ENCODE data around the gene EMC7. TPM values are rescaled to one million over a fixed set of nuclear protein-coding genes. Genes with fewer than 3 reads are reported as not detected.

The EMC7 gene
- total RNA-seq, 1 experiment from 2014 or later, result 55.6 TPM

DNA sequence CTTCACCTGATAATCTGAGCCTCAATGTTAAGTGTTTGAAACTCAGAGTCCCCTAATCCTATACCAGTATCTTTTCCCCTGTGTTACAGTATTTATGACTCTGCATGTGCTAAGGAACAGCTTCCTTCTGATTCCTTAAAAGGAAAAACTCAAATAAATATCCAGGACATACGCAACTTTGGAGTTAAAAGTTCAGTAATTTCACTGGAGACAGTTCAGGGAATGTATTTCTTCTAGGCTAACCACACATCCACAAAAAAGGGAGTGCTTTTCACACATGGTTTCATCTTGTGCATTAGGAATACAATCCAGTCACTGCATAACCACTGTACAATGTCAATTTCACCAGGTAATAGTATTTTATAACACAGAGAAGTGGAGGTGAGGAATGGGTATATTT, 31.2 kb upstream of the EMC7 start:
- Histone ChIP-seq H4K5ac (ENCODE audit: insufficient read length, low read depth, low read length) (no peak overlapping the region), H3K9ac (ENCODE audit: extremely low read depth, insufficient read length, low read length) (no peak overlapping the region), H3K18ac (ENCODE audit: insufficient read length, low read depth, low read length) (no peak overlapping the region), H3K14ac (ENCODE audit: insufficient read depth, low read length) (no peak overlapping the region), H2BK20ac (ENCODE audit: low read depth, low read length, poor library complexity, severe bottlenecking) (no peak overlapping the region), H3K27me3 (ENCODE audit: insufficient read depth, low read length) (no peaks in the 10 kb centered on the region), H3K79me2 (ENCODE audit: insufficient read depth, low read length) (no peaks in the 10 kb centered on the region), H3K4me2 (ENCODE audit: insufficient read depth, insufficient read length, low read length) (no peak overlapping the region), H3K23ac (ENCODE audit: insufficient read length, low read depth, low read length) (no peak overlapping the region), H2AFZ (ENCODE audit: low read length) (no peak overlapping the region), H4K20me1 (ENCODE audit: control insufficient read depth, insufficient read depth, insufficient read length) (no peaks in the 10 kb centered on the region), H2BK15ac (ENCODE audit: low read depth, low read length) (no peak overlapping the region), H3T11ph (ENCODE audit: low read length) (no peak overlapping the region), H3K4ac (ENCODE audit: low read depth, low read length) (no peak overlapping the region), H3K4me1 (ENCODE audit: insufficient read depth, low read length) (no peaks in the 10 kb centered on the region), H4K91ac (ENCODE audit: insufficient read length, low read depth, low read length) (no peak overlapping the region), H2AK5ac (ENCODE audit: insufficient read length, low read length) (no peak overlapping the region), H2BK5ac (ENCODE audit: insufficient read length, low read length) (no peak overlapping the region), H3K27ac (ENCODE audit: insufficient read length, low read depth, low read length) (no peak overlapping the region), H2BK12ac (ENCODE audit: insufficient read length, low read depth, low read length) (no peak overlapping the region), H2BK120ac (ENCODE audit: low read depth, low read length, poor library complexity, severe bottlenecking) (no peak overlapping the region), H3K56ac (ENCODE audit: insufficient read length, low read depth, low read length) (no peak overlapping the region), H3K79me1 (ENCODE audit: insufficient read depth, low read depth, low read length, poor library complexity, severe bottlenecking) (no peaks in the 10 kb centered on the region), H3K9me3 (ENCODE audit: control insufficient read depth, low read depth, low read length) (no peaks in the 10 kb centered on the region), H3K23me2 (ENCODE audit: insufficient read length, low read depth, low read length, poor library complexity, severe bottlenecking) (no peaks in the 10 kb centered on the region), H4K8ac (replicated peaks; ENCODE audit: insufficient read length, low read depth, low read length) (no peak overlapping the region)
- H3K4me1 Mint-ChIP-seq, result peaks cover 6 to 7% of the 10 kb centered on the region in 2 experiments
- H3K4me3 Mint-ChIP-seq, result no peak overlapping the region
- no peak for DNase-seq
- H3K9me3 Mint-ChIP-seq, result no peaks in the 10 kb centered on the region
- H3K36me3 Mint-ChIP-seq (ENCODE audit: insufficient read depth in 1 of 3, low read depth in 3 of 3), result no peaks in the 10 kb centered on the region
- no CpG with 5 or more reads among the region's 1 CpG for WGBS (ENCODE audit: extremely low coverage, insufficient read length, low lambda C conversion rate)
- TF ChIP-seq, protein P1, sequence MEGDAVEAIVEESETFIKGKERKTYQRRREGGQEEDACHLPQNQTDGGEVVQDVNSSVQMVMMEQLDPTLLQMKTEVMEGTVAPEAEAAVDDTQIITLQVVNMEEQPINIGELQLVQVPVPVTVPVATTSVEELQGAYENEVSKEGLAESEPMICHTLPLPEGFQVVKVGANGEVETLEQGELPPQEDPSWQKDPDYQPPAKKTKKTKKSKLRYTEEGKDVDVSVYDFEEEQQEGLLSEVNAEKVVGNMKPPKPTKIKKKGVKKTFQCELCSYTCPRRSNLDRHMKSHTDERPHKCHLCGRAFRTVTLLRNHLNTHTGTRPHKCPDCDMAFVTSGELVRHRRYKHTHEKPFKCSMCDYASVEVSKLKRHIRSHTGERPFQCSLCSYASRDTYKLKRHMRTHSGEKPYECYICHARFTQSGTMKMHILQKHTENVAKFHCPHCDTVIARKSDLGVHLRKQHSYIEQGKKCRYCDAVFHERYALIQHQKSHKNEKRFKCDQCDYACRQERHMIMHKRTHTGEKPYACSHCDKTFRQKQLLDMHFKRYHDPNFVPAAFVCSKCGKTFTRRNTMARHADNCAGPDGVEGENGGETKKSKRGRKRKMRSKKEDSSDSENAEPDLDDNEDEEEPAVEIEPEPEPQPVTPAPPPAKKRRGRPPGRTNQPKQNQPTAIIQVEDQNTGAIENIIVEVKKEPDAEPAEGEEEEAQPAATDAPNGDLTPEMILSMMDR (conservative IDR thresholded peaks at IDR 0.05), result no peak
- H3K27ac Mint-ChIP-seq, result no peak overlapping the region
- H3K27me3 Mint-ChIP-seq (ENCODE audit: low read depth), result no peaks in the 10 kb centered on the region

Measured in H9 (cell line).